ENCODE results near the gene ZNF385C.

DNA sequence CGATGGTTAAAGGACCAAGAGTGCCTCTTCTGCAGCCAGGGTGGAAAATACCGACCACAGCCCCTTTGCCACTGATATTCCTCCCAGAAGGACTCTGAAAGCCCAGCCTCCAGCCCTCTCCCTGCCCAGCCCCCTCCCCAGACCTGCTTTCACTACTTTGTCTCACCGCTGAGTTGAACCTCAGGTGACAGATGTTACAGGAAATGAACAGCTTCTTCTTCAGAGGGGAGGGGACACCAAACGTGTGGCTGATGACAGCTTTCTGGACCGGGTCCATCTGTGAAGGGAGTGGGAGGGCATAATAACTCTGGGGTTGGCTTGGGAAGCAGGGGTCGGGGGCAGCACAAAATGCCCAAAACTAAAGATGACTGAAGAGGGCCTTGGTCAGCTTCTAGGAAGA is 64.2 kb downstream of the ZNF385C start:
- TF ChIP-seq EZH2 (IDR thresholded peaks at IDR 0.05; ENCODE audit: insufficient read depth, poor library complexity, severe bottlenecking) = no peak
- TF ChIP-seq EZH2phosphoT487 (IDR thresholded peaks at IDR 0.05; ENCODE audit: insufficient read depth, low read depth) = no peak
